NCI-H2029 treated with DMSO at 0.1 percent for 48 hours (cell line): ENCODE results near the gene TPRG1.
A peak's percentile ranks its signal among the peaks of the same experiment; 100 is the strongest.

Source experiments
- DNase-seq: peaks from one replicate; lab custom pipeline; 2025; lab: John Stamatoyannopoulos, UW

Gene TPRG1

GRCh38 chr3:189278221-189278620 is 106.5 kb downstream of the TPRG1 start:
- DNase-seq, result no peak

- DNase-seq, result no peak
These were observed 110.4 kb downstream of the TPRG1 start for GRCh38 chr3:189282189-189282588.

GRCh38 chr3:189282741-189283140 is 111.0 kb downstream of the TPRG1 start:
- DNase-seq, result no peak

- no peak for DNase-seq
These were observed 114.4 kb downstream of the TPRG1 start for GRCh38 chr3:189286188-189286587.

- no peak for DNase-seq
These were observed 115.1 kb downstream of the TPRG1 start for GRCh38 chr3:189286916-189287315.

- no peak for DNase-seq
These were observed 116.8 kb downstream of the TPRG1 start for GRCh38 chr3:189288348-189289235.

GRCh38 chr3:189289251-189289650 is 117.5 kb downstream of the TPRG1 start:
- DNase-seq, result no peak

- no peak for DNase-seq
These were observed 121.1 kb downstream of the TPRG1 start for GRCh38 chr3:189292667-189293484.

- no peak for DNase-seq
These were observed 122.9 kb downstream of the TPRG1 start for GRCh38 chr3:189294649-189295048.

- DNase-seq, result no peak
These were observed 123.3 kb downstream of the TPRG1 start for GRCh38 chr3:189295089-189295488.

GRCh38 chr3:189297932-189298331 is 126.2 kb downstream of the TPRG1 start:
- no peak for DNase-seq

- no peak for DNase-seq
These were observed 127.0 kb downstream of the TPRG1 start for GRCh38 chr3:189298469-189299375.

GRCh38 chr3:189300345-189300744 is 128.6 kb downstream of the TPRG1 start:
- no peak for DNase-seq

- no peak for DNase-seq
These were observed 129.7 kb downstream of the TPRG1 start for GRCh38 chr3:189301479-189301878.

GRCh38 chr3:189303584-189303983 is 131.8 kb downstream of the TPRG1 start:
- no peak for DNase-seq

- peak; percentile 90 for DNase-seq
These were observed 132.9 kb downstream of the TPRG1 start for GRCh38 chr3:189304465-189305351.

- no peak for DNase-seq
These were observed 133.6 kb downstream of the TPRG1 start for GRCh38 chr3:189305412-189305811.

GRCh38 chr3:189307963-189308362 is 136.2 kb downstream of the TPRG1 start:
- no peak for DNase-seq

GRCh38 chr3:189308608-189309007 is 136.8 kb downstream of the TPRG1 start:
- DNase-seq, result no peak

GRCh38 chr3:189309400-189309975 is 137.7 kb downstream of the TPRG1 start:
- DNase-seq, result no peak

- DNase-seq, result no peak
These were observed 139.8 kb downstream of the TPRG1 start for GRCh38 chr3:189311521-189311920.
